CD4-positive, alpha-beta T cell treated with Interleukin-12 subunit alpha and Interleukin-12 subunit beta, for 1 hour (primary cell): Measurements from ENCODE around the gene PTX4.

Experiments
- DNase-seq: peaks from one replicate; pipeline ENCODE4 v3.0.0-alpha.2; 2020

Gene PTX4

GRCh38 chr16:1499756-1500464 lies 11.2 kb upstream of the PTX4 start:
- no peak for DNase-seq

GRCh38 chr16:1498899-1499676 lies 10.3 kb upstream of the PTX4 start:
- DNase-seq, result no peak

DNA sequence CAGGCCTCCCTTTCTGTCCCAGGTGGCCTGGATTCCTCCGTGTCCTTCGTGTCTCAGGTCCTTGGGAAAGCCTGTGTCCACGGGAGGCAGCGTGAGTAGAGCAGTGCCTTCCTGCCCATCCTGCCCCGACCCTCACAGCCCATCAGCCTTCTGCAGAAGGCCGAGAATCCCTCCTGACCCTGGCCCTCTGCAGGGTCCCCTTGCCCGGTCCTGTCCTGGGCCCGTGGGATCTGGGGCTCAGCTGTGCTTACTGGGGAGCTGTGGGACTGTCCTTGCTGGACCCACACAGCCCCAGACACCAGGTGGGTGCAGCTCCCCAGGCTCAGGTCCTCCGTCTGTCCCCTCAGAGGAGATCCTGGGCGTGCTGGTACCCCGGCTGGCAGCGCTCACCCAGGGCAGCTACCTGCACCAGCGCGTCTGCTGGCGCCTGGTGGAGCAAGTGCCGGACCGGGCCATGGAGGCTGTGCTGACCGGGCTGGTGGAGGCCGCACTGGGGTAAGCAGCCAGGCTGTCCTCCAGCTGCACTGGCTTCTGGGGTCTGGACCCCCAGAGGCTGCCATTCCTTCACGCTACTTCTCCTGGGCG lies 8.4 kb upstream of the PTX4 start:
- DNase-seq, result no peak

DNA sequence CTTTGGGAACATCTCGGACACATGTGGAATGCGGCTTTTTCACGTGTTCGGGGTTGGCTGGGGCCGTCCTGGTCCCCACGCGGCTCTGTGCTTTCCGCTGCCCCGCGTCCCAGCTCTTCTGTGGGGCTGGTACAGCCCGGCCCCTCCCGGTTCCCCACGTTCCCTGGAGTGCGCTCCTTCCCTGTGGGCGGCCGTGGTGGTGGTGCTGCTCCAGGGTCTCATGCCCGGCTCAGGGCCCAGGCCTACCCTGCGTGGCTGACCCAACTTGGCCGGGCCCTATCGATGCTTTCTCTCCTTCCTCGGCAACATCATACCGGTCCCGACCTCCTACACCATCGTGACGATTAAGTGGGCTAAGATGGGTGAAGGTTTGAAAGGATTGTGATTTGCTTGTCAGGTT lies 7.7 kb upstream of the PTX4 start:
- DNase-seq, result no peak

DNA sequence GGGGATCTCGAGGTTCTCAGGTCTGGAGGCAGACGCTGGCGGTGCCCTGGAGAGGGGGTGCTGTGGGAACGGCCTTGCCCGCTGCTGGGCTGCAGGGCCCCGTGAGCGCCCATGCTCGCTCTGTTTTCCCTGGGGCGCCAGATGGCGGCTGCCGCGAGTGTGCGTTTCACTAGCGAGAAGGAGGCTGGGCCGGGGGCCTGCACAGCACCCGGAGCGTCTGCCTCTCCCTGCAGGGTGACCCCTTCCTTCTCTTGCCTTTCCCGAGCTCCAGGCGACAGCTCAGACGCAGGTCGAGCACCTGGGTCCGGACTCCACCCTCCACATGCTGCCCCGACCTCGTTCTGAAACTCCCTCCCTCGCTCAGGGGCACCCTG lies 7.1 kb upstream of the PTX4 start:
- no peak for DNase-seq

- no peak for DNase-seq
Measured at GRCh38 chr16:1495211-1495888, 6.6 kb upstream of the PTX4 start.

GRCh38 chr16:1494711-1495110 lies 6.0 kb upstream of the PTX4 start:
- DNase-seq, result no peak

GRCh38 chr16:1494129-1494640 lies 5.4 kb upstream of the PTX4 start:
- no peak for DNase-seq

DNA sequence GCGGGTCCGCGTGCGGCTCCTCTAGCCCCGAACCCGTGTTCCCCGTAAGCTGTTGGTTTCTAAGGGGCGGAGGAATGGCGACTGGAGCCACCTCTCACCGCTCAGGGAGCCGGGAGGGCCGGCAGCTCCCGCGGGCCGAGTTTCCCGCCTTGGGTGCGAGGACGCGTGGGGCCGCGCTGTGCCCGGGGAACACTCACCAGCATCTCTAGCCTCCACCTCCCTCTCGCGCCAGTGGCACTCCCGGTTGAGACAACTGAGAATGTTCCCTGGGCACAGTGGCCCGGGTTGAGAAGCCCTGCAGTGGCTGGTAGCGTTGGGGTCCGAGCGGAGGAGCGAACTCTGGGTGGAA lies 5.0 kb upstream of the PTX4 start:
- DNase-seq, result no peak

DNA sequence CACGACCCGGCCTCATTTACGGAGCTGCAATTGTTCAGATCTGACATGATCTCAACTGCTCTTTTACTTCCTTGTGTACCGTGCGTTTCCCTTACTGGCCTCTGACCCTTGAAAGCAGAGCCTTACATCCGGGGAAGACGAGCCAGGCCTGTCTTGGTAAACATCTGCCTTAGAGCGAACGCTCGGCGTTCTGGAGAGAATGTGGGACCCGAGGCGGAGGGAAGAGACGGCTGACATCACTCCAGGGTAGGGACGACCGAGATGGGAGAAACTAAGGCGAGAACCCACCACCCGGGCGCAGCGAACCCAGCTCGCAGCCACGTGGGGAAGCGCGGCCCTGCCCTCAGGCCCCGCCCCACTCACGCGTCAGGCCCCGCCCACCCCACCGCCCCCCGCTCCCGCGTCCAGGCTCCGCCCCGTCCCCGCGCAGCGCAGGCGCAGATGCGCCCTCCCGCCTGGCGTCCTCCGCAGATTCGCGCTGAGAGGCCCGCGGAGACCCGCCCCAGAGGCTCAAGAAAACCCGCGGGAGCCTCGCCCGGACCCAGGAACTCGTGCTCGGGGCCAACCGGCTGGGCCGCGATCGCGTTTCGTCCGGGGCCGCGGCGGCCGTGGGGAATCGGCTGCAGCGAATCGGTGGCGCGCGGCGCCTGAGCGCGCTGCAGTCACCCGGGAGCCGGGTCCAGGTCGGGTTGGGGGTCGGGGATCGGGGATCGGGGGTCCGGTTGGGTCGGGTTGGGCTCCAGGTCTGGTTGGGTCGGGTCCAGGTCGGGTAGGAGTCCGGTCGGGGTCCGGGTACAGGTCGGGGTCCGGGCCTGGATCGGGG lies 4.4 kb upstream of the PTX4 start, which contains the start of gene TELO2:
TSS of gene TELO2 (plus strand) at position 438 of the 823 bp plus-strand sequence. CDS start 922 bp downstream, outside the sequence.
- DNase-seq, result peak; percentile 90

DNA sequence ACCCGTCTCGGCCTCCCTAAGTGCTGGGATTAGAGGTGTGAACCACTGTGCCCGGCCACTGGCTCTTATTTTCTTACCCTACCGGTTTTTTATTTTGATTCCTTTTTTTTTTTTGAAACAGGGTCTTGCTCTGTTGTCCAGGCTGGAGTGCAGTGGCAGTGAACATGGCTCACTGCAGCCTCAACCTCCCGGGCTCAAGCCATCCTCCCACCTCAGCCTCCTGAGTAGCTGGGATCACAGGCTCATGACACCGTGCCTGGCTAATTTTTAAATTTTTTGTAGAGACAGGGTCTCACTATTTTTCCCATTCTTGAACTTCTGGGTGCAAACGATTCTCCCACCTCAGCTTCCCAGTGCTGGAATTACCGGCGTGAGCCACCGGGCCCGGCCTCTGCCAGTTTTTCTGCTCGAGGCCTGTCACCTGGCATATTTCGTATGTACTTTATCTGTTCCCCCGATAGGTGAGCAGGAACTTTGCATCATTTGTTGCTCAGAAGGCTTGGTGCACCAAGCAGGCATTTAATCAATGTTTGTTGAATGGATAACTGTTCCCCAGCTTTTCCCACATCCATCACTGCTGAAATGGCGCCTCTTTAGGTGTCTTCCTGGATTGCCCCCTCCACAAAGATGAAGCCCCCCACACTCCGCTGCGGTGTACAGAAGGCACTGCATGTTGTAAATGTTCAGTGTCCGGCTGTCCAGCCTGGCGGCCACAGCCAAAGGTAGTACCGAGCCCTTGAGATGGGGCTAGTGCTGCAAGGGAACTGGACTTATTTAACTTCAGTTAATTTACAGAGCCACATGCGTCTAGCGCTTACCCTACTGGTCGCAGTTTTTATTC lies 3.6 kb upstream of the PTX4 start:
- no peak for DNase-seq

DNA sequence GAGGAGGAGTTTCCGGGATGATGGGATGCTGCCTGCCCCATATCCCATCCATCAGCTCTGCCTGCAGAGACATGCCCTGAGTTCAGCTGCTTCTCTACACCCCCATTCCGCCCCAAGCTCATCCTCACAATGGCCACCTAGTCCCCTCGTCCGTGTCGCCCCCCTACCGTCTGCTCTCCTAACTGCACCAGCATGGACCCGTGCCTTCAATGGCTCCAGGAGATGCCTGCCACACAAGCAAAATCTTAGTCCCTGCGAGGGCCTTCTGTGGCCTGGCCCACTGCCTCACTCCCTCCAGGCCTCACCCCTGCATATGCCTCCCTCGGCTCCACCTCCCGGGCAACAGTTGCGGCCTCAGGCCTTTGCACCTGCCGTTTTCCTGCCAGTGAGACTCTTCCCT lies 2.6 kb upstream of the PTX4 start:
- no peak for DNase-seq

DNA sequence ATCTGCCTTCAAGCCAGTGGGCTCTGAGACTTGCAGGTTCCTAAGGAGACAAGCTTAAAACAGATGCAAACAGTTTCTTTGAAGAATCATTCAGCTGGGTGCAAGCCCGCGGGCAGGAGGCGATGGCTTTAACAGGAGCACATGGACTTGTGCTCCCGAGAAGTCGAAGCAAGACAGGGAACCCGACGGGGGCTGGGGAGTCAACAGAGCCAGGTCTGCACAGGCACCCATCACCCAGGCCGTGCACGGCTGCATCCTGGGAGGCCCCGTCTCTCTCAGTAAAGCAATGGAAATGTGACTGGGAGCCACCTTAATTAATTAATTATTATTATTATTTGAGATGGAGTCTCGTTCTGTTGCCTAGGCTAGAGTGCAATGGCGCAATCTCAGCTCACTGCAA lies 333 bp upstream of the PTX4 start:
- DNase-seq, result no peak

DNA sequence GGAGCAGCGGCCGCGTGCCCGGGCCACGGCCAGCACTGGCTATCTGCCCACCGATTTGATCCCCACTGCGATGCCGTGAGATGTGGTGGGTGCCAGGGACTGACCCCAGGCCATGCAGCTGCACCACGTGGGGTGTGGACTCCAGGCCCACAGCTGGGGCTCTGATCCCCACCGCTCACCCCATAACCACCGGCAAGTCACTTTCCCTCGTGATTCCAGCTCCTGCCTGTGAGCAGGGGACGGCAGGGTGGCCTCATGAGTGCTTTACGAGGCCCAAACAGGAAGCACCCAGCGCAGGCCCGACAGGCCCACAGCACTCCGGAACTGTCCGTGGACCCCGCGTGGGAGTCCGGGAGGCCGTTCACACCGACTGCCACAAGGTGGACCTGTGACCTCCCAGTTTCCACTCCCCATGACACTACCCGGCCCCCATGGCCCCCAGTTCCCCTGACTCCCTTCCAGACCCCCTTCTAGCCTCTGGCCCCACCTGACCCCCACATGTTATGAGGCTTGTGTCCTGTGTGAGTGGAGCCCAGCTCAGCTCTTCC lies 616 bp downstream of the PTX4 start:
- DNase-seq, result no peak

DNA sequence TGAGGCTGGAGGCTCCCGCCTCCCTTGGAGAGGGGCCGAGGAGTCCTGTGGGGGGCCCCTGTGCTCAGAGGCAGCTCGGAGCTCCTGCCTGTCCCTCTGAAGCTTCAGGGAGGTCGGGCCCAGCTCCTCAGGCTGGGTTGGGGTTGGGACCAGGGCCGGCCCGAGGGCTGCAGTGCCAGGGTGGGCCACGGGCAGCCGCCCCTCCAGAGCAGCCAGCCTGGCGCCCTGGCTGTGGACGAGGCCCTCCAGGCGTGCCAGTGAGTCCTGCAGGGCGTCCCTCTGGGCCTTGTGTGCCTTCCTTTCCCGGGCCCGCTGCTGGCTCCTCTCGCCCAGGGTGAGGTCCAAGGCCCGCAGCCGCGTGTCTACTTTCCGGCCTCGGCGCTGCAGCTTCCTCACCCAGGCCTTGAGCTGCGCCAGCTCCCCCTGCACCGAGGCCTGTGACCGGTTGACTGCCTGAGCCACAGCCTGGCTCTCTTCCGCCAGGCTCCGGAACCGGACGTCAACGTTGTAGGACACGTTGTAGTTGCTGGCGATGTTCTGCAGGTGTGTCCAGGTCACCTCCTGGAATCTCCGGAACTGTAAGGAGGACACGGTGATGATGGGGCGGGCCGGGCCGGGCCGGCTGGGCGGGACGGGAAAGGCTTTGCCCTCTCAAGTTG lies 1.2 kb downstream of the PTX4 start:
- DNase-seq, result no peak

GRCh38 chr16:1486551-1487390 lies 2.0 kb downstream of the PTX4 start:
- no peak for DNase-seq

- no peak for DNase-seq
Measured at GRCh38 chr16:1485847-1486496, 2.8 kb downstream of the PTX4 start.

GRCh38 chr16:1481906-1482835 lies 6.6 kb downstream of the PTX4 start:
- DNase-seq, result no peak
